Measurements from ENCODE around the gene ZNF618. TPM values are rescaled to one million over a fixed set of nuclear protein-coding genes. Genes with fewer than 3 reads are reported as not detected.

The ZNF618 gene
- total RNA-seq = 0.02 and 0.10 TPM in 2 replicates

- intact Hi-C loops (cut with micrococcal nuclease) = loop anchor here (1.0 kb wide), 2 partner anchors 69 to 194 kb away; no protein-coding TSS in a partner anchor
These were observed at the start of gene ZNF618 for GRCh38 chr9:113876151-113876992. Gene ZNF618, plus strand, starts transcription at chr9:113876309. Its CDS starts 72 bp downstream, at chr9:113876381.

GRCh38 chr9:113828221-113828620 lies 47.9 kb upstream of the ZNF618 start:
- intact Hi-C loops (cut with micrococcal nuclease) = no loop called here

GRCh38 chr9:113837334-113837733 lies 38.8 kb upstream of the ZNF618 start:
- intact Hi-C loops (cut with micrococcal nuclease) = no loop called here

- intact Hi-C loops (cut with micrococcal nuclease) = no loop called here
These were observed 34.0 kb upstream of the ZNF618 start for GRCh38 chr9:113842086-113842485.

GRCh38 chr9:113844466-113844865 lies 31.6 kb upstream of the ZNF618 start:
- intact Hi-C loops (cut with micrococcal nuclease) = no loop called here

GRCh38 chr9:113851359-113851758 lies 24.8 kb upstream of the ZNF618 start:
- intact Hi-C loops (cut with micrococcal nuclease) = no loop called here

- intact Hi-C loops (cut with micrococcal nuclease) = no loop called here
These were observed 24.2 kb upstream of the ZNF618 start for GRCh38 chr9:113851873-113852272.

GRCh38 chr9:113853333-113853732 lies 22.8 kb upstream of the ZNF618 start:
- intact Hi-C loops (cut with micrococcal nuclease) = loop anchor here (1.0 kb wide), 1 partner anchor 110 kb away; no protein-coding TSS in a partner anchor

GRCh38 chr9:113854310-113854709 lies 21.8 kb upstream of the ZNF618 start:
- intact Hi-C loops (cut with micrococcal nuclease) = no loop called here

- intact Hi-C loops (cut with micrococcal nuclease) = no loop called here
These were observed 18.2 kb upstream of the ZNF618 start for GRCh38 chr9:113857875-113858274.

GRCh38 chr9:113858282-113858681 lies 17.8 kb upstream of the ZNF618 start:
- intact Hi-C loops (cut with micrococcal nuclease) = no loop called here

- intact Hi-C loops (cut with micrococcal nuclease) = no loop called here
These were observed 12.8 kb upstream of the ZNF618 start for GRCh38 chr9:113863345-113863744.

- intact Hi-C loops (cut with micrococcal nuclease) = no loop called here
These were observed 7.6 kb upstream of the ZNF618 start for GRCh38 chr9:113868501-113868900.

- intact Hi-C loops (cut with micrococcal nuclease) = no loop called here
These were observed 3.5 kb upstream of the ZNF618 start for GRCh38 chr9:113872485-113873143.

GRCh38 chr9:113873446-113873845 lies 2.7 kb upstream of the ZNF618 start:
- intact Hi-C loops (cut with micrococcal nuclease) = no loop called here

GRCh38 chr9:113873926-113874325 lies 2.2 kb upstream of the ZNF618 start:
- intact Hi-C loops (cut with micrococcal nuclease) = no loop called here

- intact Hi-C loops (cut with micrococcal nuclease) = loop anchor here (1.0 kb wide), 2 partner anchors 68 to 193 kb away; no protein-coding TSS in a partner anchor
These were observed 504 bp upstream of the ZNF618 start for GRCh38 chr9:113875459-113876150.

- intact Hi-C loops (cut with micrococcal nuclease) = loop anchor here (1.0 kb wide), 3 partner anchors 70 to 195 kb away; no protein-coding TSS in a partner anchor
These were observed 872 bp downstream of the ZNF618 start for GRCh38 chr9:113876993-113877368.

- intact Hi-C loops (cut with micrococcal nuclease) = no loop called here
These were observed 3.2 kb downstream of the ZNF618 start for GRCh38 chr9:113879318-113879717.

- intact Hi-C loops (cut with micrococcal nuclease) = no loop called here
These were observed 3.8 kb downstream of the ZNF618 start for GRCh38 chr9:113879911-113880310.

- intact Hi-C loops (cut with micrococcal nuclease) = no loop called here
These were observed 6.1 kb downstream of the ZNF618 start for GRCh38 chr9:113882181-113882580.

Measured in T-helper 1 cell treated with Interleukin-12 subunit alpha and Interleukin-12 subunit beta and Interleukin-4 antibody, amounts not matched to agents 30 ng/mL and 1 ng/mL, for 36 hours (primary cell).